MG63 (cell line): ENCODE results near the gene ADAMTSL2. TPM values are rescaled to one million over a fixed set of nuclear protein-coding genes. Genes with fewer than 3 reads are reported as not detected.

Source experiments
- total RNA-seq: library from RNA; depleted of rRNA; stranded (reverse); fragments of >200 nt; shearing (Covaris generic); gene quantifications from 2 replicates; pipeline ENCODE4 v1.2.3, GENCODE V29; 2014; ENCODE audit warnings: low replicate concordance; rRNA removed

The ADAMTSL2 gene
- total RNA-seq, 1 experiment from 2014 or later = 0.72 TPM

Other genes starting within 250 kb of the ADAMTSL2 start
- 25.1 and 28.9 TPM in 2 replicates for gene SURF6, start 198.5 kb upstream of the ADAMTSL2 start, total RNA-seq
- gene MED22, start 186.6 kb upstream of the ADAMTSL2 start, total RNA-seq = 34.7 and 35.4 TPM in 2 replicates
- 2,766 and 2,991 TPM in 2 replicates for gene RPL7A, start 186.5 kb upstream of the ADAMTSL2 start, total RNA-seq
- gene SURF1, start 178.2 kb upstream of the ADAMTSL2 start, total RNA-seq = 37.4 and 48.4 TPM in 2 replicates
- gene SURF2, start 178.2 kb upstream of the ADAMTSL2 start, total RNA-seq = 28.5 and 47.2 TPM in 2 replicates
- gene SURF4, start 158.6 kb upstream of the ADAMTSL2 start, total RNA-seq = 301 and 417 TPM in 2 replicates
- not detected in 2 replicates for gene STKLD1, start 158.3 kb upstream of the ADAMTSL2 start, total RNA-seq
- gene REXO4, start 116.7 kb upstream of the ADAMTSL2 start, total RNA-seq = 32.8 and 36.0 TPM in 2 replicates
- 1.1 and 2.0 TPM in 2 replicates for gene ADAMTS13, start 112.3 kb upstream of the ADAMTSL2 start, total RNA-seq
- 3.9 and 5.6 TPM in 2 replicates for gene CACFD1, start 74.7 kb upstream of the ADAMTSL2 start, total RNA-seq
- gene SLC2A6, start 55.6 kb upstream of the ADAMTSL2 start, total RNA-seq = 3.5 and 7.6 TPM in 2 replicates
- not detected in 2 replicates for gene MYMK, start 9.7 kb upstream of the ADAMTSL2 start, total RNA-seq
- not detected in 2 replicates for gene FAM163B, start 74.7 kb downstream of the ADAMTSL2 start, total RNA-seq
- not detected in 2 replicates for gene DBH, start 101.7 kb downstream of the ADAMTSL2 start, total RNA-seq
- gene SARDH, start 203.6 kb downstream of the ADAMTSL2 start, total RNA-seq = 0.66 TPM in 1 of 2 replicates, not detected in the other